OCI-LY3 (cell line): ENCODE measurements around the gene CRTC1.

Experiments used
- H2AFZ ChIP-seq: fragments of 200-600, 300-600 bp; shearing (Covaris generic); 2 replicates; pipeline ENCODE4 v1.6.0; 2014; ENCODE audit warnings: antibody characterized with exemption, low read depth, low read length
- H3K27ac ChIP-seq: fragments of 200-600, 300-600 bp; sonication (generic); 2 replicates; pipeline ENCODE4 v1.5.1; 2014; ENCODE audit warnings: mild to moderate bottlenecking, low read length, moderate library complexity, mixed read lengths
- H3K27me3 ChIP-seq: fragments of 200-600, 300-600 bp; sonication (generic); 2 replicates; pipeline ENCODE4 v1.6.1; 2014; ENCODE audit warnings: low read depth, low read length, mixed read lengths
- H3K36me3 ChIP-seq: fragments of 200-600, 300-600 bp; sonication (generic); replicated peaks from 2 replicates; pipeline ENCODE3; 2014; ENCODE audit warnings: low read depth, low read length, mixed read lengths
- H3K4me1 ChIP-seq: fragments of 300-600, 200-600 bp; sonication (generic); 2 replicates; pipeline ENCODE4 v1.6.1; 2014; ENCODE audit warnings: low read length, mixed read lengths
- H3K4me2 ChIP-seq: fragments of 200-600, 300-600 bp; sonication (generic); 2 replicates; pipeline ENCODE4 v1.6.1; 2014; ENCODE audit warnings: low read length, mixed read lengths
- H3K4me3 ChIP-seq: fragments of 300-600, 200-600 bp; sonication (generic); 2 replicates; pipeline ENCODE4 v1.5.1; 2014; ENCODE audit warnings: antibody characterized with exemption, mild to moderate bottlenecking, low read length, moderate library complexity
- H3K79me2 ChIP-seq: fragments of 300-600, 200-600 bp; shearing (Covaris generic); 2 replicates; pipeline ENCODE4 v1.6.1; 2014; ENCODE audit warnings: mild to moderate bottlenecking, low read length, mixed read lengths
- H3K9ac ChIP-seq: fragments of 300-600, 200-600 bp; shearing (Covaris generic); 2 replicates; pipeline ENCODE4 v1.6.0; 2014; ENCODE audit warnings: mild to moderate bottlenecking, low read length, moderate library complexity
- H3K9me3 ChIP-seq: fragments of 200-600, 300-600 bp; shearing (Covaris generic); 2 replicates; pipeline ENCODE4 v1.6.1; 2014; ENCODE audit warnings: low read length, mixed read lengths; ENCODE audit not compliant: insufficient read depth
- H4K20me1 ChIP-seq: fragments of 200-600, 300-600 bp; sonication (generic); 2 replicates; pipeline ENCODE4 v1.6.1; 2016; ENCODE audit warnings: low read length, mixed read lengths; ENCODE audit not compliant: insufficient read depth
- EZH2phosphoT487 ChIP-seq: fragments of 200-600 bp; shearing (Covaris generic); IDR thresholded peaks from 2 replicates; pipeline ENCODE4 v1.6.1; 2018; ENCODE audit warnings: antibody characterized with exemption, mixed run types, low read depth
- TF ChIP-seq, protein P1 (sequence below): fragments of 200-600, 300-600 bp; sonication (generic); IDR thresholded peaks from 2 replicates; pipeline ENCODE4 v1.5.1; 2014; ENCODE audit warnings: antibody characterized with exemption, low read length, low read depth

Gene CRTC1

GRCh38 chr19:18830488-18830887 is 147.0 kb downstream of the CRTC1 start:
- Histone ChIP-seq H3K27ac (no peak overlapping the region), H3K79me2 (peaks cover 37% of the 10 kb centered on the region), H2AFZ (no peak overlapping the region), H3K9ac (no peak overlapping the region), H3K4me1 (peaks cover 15% of the 10 kb centered on the region), H3K36me3 (peaks cover 24% of the 10 kb centered on the region), H3K4me2 (no peak overlapping the region), H3K9me3 (peaks cover 8% of the 10 kb centered on the region; the same call in 1 of the 2 replicates), H4K20me1 (peaks cover 32% of the 10 kb centered on the region), H3K4me3 (no peak overlapping the region), H3K27me3 (no peaks in the 10 kb centered on the region; the same call in 1 of the 2 replicates)
- TF ChIP-seq, protein P1, sequence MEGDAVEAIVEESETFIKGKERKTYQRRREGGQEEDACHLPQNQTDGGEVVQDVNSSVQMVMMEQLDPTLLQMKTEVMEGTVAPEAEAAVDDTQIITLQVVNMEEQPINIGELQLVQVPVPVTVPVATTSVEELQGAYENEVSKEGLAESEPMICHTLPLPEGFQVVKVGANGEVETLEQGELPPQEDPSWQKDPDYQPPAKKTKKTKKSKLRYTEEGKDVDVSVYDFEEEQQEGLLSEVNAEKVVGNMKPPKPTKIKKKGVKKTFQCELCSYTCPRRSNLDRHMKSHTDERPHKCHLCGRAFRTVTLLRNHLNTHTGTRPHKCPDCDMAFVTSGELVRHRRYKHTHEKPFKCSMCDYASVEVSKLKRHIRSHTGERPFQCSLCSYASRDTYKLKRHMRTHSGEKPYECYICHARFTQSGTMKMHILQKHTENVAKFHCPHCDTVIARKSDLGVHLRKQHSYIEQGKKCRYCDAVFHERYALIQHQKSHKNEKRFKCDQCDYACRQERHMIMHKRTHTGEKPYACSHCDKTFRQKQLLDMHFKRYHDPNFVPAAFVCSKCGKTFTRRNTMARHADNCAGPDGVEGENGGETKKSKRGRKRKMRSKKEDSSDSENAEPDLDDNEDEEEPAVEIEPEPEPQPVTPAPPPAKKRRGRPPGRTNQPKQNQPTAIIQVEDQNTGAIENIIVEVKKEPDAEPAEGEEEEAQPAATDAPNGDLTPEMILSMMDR = no peak

GRCh38 chr19:18831524-18832305 is 148.2 kb downstream of the CRTC1 start, which contains the start of gene UPF1:
Gene UPF1, plus strand, starts transcription at chr19:18831959. Its CDS starts 251 bp downstream, at chr19:18832210.
- Histone ChIP-seq H3K9me3 (peaks cover 8% of the 10 kb centered on the region; the same call in 1 of the 2 replicates), H2AFZ (peak within 1 kb of the TSS; percentile 100), H3K79me2 (peaks cover 49% of the 10 kb centered on the region), H3K27ac (peak within 1 kb of the TSS; percentile 64), H3K4me2 (peak within 1 kb of the TSS; percentile 91), H3K36me3 (peaks cover 34% of the 10 kb centered on the region), H3K27me3 (no peaks in the 10 kb centered on the region; the same call in 1 of the 2 replicates), H3K9ac (peak within 1 kb of the TSS; percentile 91), H4K20me1 (peaks cover 44% of the 10 kb centered on the region), H3K4me1 (peaks cover 15% of the 10 kb centered on the region), H3K4me3 (peak within 1 kb of the TSS; percentile 93)
- TF ChIP-seq, protein P1 = 0 out of 2 replicates have a peak, but pooled peaks have one; percentile 7
- TF ChIP-seq EZH2phosphoT487 = no peak
